Neural progenitor cell (in vitro differentiated cells): ENCODE measurements around the gene C1orf210.

Source experiments
- EZH2 ChIP-seq: fragments of 200-600 bp; sonication (generic); IDR thresholded peaks from 2 replicates; pipeline ENCODE4 v1.6.1; 2017; ENCODE audit warnings: antibody characterized with exemption, mild to moderate bottlenecking, moderate library complexity
- EZH2phosphoT487 ChIP-seq: fragments of 200-600 bp; sonication (generic); IDR thresholded peaks from 2 replicates; pipeline ENCODE4 v1.6.1; 2017; ENCODE audit warnings: antibody characterized with exemption
- TF ChIP-seq, protein P1 (sequence below): fragments of 200-600 bp; sonication (generic); IDR thresholded peaks from 2 replicates; pipeline ENCODE4 v1.5.1; 2017; ENCODE audit warnings: antibody characterized with exemption, mild to moderate bottlenecking

DNA sequence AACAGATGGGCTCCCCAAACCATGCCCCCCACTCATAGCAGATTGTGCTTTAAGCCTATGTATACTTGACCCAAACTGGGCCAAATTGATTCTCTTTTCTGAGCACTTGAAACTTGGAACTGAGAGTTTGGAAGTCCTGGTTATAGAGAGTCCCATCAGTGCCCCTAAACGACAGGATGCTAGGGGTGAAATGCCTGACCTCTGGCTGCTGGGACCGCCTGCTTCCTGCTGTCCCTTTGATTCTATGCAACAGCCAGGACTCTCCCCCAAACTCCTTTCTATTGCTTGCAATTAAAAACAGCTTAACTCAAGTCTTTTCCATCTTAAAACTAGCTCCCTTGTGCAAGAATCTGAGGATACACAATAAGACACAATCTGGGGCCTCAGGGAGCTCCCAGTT is 4.7 kb downstream of the C1orf210 start:
- TF ChIP-seq, protein P1, sequence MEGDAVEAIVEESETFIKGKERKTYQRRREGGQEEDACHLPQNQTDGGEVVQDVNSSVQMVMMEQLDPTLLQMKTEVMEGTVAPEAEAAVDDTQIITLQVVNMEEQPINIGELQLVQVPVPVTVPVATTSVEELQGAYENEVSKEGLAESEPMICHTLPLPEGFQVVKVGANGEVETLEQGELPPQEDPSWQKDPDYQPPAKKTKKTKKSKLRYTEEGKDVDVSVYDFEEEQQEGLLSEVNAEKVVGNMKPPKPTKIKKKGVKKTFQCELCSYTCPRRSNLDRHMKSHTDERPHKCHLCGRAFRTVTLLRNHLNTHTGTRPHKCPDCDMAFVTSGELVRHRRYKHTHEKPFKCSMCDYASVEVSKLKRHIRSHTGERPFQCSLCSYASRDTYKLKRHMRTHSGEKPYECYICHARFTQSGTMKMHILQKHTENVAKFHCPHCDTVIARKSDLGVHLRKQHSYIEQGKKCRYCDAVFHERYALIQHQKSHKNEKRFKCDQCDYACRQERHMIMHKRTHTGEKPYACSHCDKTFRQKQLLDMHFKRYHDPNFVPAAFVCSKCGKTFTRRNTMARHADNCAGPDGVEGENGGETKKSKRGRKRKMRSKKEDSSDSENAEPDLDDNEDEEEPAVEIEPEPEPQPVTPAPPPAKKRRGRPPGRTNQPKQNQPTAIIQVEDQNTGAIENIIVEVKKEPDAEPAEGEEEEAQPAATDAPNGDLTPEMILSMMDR = no peak
- TF ChIP-seq EZH2 = no peak
- TF ChIP-seq EZH2phosphoT487 = no peak
